H1 (cell line): ENCODE data around the gene ADAM30.
"Not testable (repeated sequence)": the region's sequence is repeated elsewhere in the genome, so short reads cannot be mapped to it uniquely, and the experiment has no call there.

Source experiments
- MAX ChIP-seq: IDR thresholded peaks from 2 replicates; pipeline ENCODE4 v1.6.1; 2012; ENCODE audit warnings: inconsistent platforms
- PHF8 ChIP-seq: fragments of 200-600 bp; sonication (generic); conservative IDR thresholded peaks from 2 replicates; pipeline ENCODE4 v1.7.1; 2012; ENCODE audit warnings: low read depth, mild to moderate bottlenecking, inconsistent platforms, low read length, moderate library complexity
- SIN3A ChIP-seq, 2 experiments: IDR thresholded peaks in 1 of 2; conservative IDR thresholded peaks in 1 of 2; 2 replicates each; pipeline ENCODE4 v1.6.1; 2011 to 2012; ENCODE audit warnings: low read length in 2 of 2, improper control_type of control experiment in 1 of 2, low read depth in 1 of 2, mild to moderate bottlenecking in 1 of 2
- TCF12 ChIP-seq: IDR thresholded peaks from 2 replicates; pipeline ENCODE4 v1.6.1; 2011; ENCODE audit warnings: low read depth, mild to moderate bottlenecking, low read length
- TF ChIP-seq, protein P1 (sequence below), 3 experiments: IDR thresholded peaks; 1 replicate in 2 of 3; 2 replicates in 1 of 3; pipeline versions ENCODE4 v1.5.1 to v1.6.1; 2011; ENCODE audit warnings: low read length in 3 of 3, mild to moderate bottlenecking in 3 of 3, inconsistent platforms in 2 of 3, low read depth in 1 of 3, moderate library complexity in 1 of 3; ENCODE audit not compliant: insufficient read depth in 1 of 3; ENCODE audit errors: control extremely low read depth in 1 of 3
- TF ChIP-seq, protein P2 (sequence below): IDR thresholded peaks from 2 replicates; pipeline ENCODE4 v1.6.1; 2012; ENCODE audit warnings: low read length, inconsistent platforms

DNA sequence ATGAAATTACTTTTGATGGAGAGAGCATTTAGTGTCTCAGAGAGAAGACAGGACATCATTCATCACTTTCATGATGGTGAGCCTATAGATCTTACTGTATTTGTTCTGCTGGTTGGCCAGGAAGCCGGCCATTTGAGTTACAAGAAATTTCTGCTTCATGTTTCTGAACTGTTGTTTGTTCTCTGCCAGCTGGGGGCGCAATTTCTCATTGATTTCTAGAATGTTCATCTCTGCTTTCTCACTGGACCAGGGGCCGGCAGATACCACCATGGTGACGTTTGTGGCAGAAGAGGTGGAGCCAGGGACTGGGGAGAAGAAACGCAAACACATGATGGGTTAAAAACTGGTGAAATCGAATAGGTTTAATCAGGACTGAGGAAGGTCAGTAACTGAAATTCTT lies 52.1 kb downstream of the ADAM30 start:
- not testable (repeated sequence) for TF ChIP-seq TCF12; PHF8; SIN3A (conservative IDR thresholded peaks at IDR 0.05 in 1 of 2, IDR thresholded peaks at IDR 0.05 in 1 of 2; ENCODE audit: low read depth in 1 of 2, low read length in 2 of 2); MAX
- TF ChIP-seq, protein P1, sequence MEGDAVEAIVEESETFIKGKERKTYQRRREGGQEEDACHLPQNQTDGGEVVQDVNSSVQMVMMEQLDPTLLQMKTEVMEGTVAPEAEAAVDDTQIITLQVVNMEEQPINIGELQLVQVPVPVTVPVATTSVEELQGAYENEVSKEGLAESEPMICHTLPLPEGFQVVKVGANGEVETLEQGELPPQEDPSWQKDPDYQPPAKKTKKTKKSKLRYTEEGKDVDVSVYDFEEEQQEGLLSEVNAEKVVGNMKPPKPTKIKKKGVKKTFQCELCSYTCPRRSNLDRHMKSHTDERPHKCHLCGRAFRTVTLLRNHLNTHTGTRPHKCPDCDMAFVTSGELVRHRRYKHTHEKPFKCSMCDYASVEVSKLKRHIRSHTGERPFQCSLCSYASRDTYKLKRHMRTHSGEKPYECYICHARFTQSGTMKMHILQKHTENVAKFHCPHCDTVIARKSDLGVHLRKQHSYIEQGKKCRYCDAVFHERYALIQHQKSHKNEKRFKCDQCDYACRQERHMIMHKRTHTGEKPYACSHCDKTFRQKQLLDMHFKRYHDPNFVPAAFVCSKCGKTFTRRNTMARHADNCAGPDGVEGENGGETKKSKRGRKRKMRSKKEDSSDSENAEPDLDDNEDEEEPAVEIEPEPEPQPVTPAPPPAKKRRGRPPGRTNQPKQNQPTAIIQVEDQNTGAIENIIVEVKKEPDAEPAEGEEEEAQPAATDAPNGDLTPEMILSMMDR (IDR thresholded peaks at IDR 0.05; ENCODE audit: control extremely low read depth in 1 of 3, insufficient read depth in 1 of 3, low read depth in 1 of 3, low read length in 3 of 3) = peak in 2 of 3 experiments; percentile 43 to 52; a peak in 2 of 4 replicates
- TF ChIP-seq, protein P2, sequence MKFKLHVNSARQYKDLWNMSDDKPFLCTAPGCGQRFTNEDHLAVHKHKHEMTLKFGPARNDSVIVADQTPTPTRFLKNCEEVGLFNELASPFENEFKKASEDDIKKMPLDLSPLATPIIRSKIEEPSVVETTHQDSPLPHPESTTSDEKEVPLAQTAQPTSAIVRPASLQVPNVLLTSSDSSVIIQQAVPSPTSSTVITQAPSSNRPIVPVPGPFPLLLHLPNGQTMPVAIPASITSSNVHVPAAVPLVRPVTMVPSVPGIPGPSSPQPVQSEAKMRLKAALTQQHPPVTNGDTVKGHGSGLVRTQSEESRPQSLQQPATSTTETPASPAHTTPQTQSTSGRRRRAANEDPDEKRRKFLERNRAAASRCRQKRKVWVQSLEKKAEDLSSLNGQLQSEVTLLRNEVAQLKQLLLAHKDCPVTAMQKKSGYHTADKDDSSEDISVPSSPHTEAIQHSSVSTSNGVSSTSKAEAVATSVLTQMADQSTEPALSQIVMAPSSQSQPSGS = not testable (repeated sequence)
